ENCODE measurements around the gene RNF19B.
"Not testable (repeated sequence)": the region's sequence is repeated elsewhere in the genome, so short reads cannot be mapped to it uniquely, and the experiment has no call there.

RNF19B gene
- total RNA-seq, result 33.7 to 57.6 reads per million in 2 experiments

- peak; percentile 89 for DNase-seq (ENCODE audit: low read depth)
Observed at GRCh38 chr1:32964461-32965250, at the start of gene RNF19B. Gene RNF19B, minus strand, starts transcription at chr1:32964809. Its CDS starts 124 bp downstream, at chr1:32964685.

- DNase-seq (ENCODE audit: low read depth), result no peak
Observed at GRCh38 chr1:33013791-33014190, 49.2 kb upstream of the RNF19B start.

- no peak for DNase-seq (ENCODE audit: low read depth)
Observed at GRCh38 chr1:33012165-33012564, 47.6 kb upstream of the RNF19B start.

- no peak for DNase-seq (ENCODE audit: low read depth)
Observed at GRCh38 chr1:33010932-33011731, 46.5 kb upstream of the RNF19B start.

GRCh38 chr1:33009561-33009960 lies 45.0 kb upstream of the RNF19B start:
- no peak for DNase-seq (ENCODE audit: low read depth)

GRCh38 chr1:33008051-33008914 lies 43.7 kb upstream of the RNF19B start:
- DNase-seq (ENCODE audit: low read depth), result no peak

- no peak for DNase-seq (ENCODE audit: low read depth)
Observed at GRCh38 chr1:33007190-33008050, 42.8 kb upstream of the RNF19B start.

GRCh38 chr1:33005838-33006421 lies 41.3 kb upstream of the RNF19B start:
- DNase-seq (ENCODE audit: low read depth), result no peak

- DNase-seq (ENCODE audit: low read depth), result no peak
Observed at GRCh38 chr1:33005117-33005837, 40.7 kb upstream of the RNF19B start.

- DNase-seq (ENCODE audit: low read depth), result no peak
Observed at GRCh38 chr1:33004613-33005012, 40.0 kb upstream of the RNF19B start.

GRCh38 chr1:33003657-33004056 lies 39.0 kb upstream of the RNF19B start:
- DNase-seq (ENCODE audit: low read depth), result no peak

- no peak for DNase-seq (ENCODE audit: low read depth)
Observed at GRCh38 chr1:33002006-33002405, 37.4 kb upstream of the RNF19B start.

GRCh38 chr1:33001282-33001681 lies 36.7 kb upstream of the RNF19B start:
- no peak for DNase-seq (ENCODE audit: low read depth)

- DNase-seq (ENCODE audit: low read depth), result no peak
Observed at GRCh38 chr1:33000427-33001026, 35.9 kb upstream of the RNF19B start.

- DNase-seq (ENCODE audit: low read depth), result no peak
Observed at GRCh38 chr1:32998997-32999396, 34.4 kb upstream of the RNF19B start.

- DNase-seq (ENCODE audit: low read depth), result no peak
Observed at GRCh38 chr1:32998064-32998463, 33.5 kb upstream of the RNF19B start.

GRCh38 chr1:32997381-32997891 lies 32.8 kb upstream of the RNF19B start:
- DNase-seq (ENCODE audit: low read depth), result no peak

GRCh38 chr1:32993324-32993636 lies 28.7 kb upstream of the RNF19B start:
- not testable (repeated sequence) for DNase-seq (ENCODE audit: low read depth)

GRCh38 chr1:32992489-32993323 lies 28.1 kb upstream of the RNF19B start:
- DNase-seq (ENCODE audit: low read depth), result no peak

Data from T follicular helper cell (primary cell).